Trophoblast cell (in vitro differentiated cells and primary cell): ENCODE measurements around the gene NRG2.

ENCODE experiments used
- DNase-seq, 2 donors: peaks; one replicate each; pipeline ENCODE4 v3.0.0-alpha.2; 2016
- H2AFZ ChIP-seq: 2 replicates; pipeline ENCODE4 v1.6.1; 2013; ENCODE audit warnings: low read length, moderate library complexity, mild to moderate bottlenecking; ENCODE audit not compliant: insufficient read depth, poor library complexity
- H2AK5ac ChIP-seq: 2 replicates; pipeline ENCODE4 v1.6.1; 2013; ENCODE audit warnings: mild to moderate bottlenecking, low read length
- H2BK120ac ChIP-seq: 2 replicates; pipeline ENCODE4 v1.6.1; 2013; ENCODE audit warnings: low read length, mild to moderate bottlenecking, moderate library complexity; ENCODE audit not compliant: insufficient read depth, poor library complexity
- H2BK12ac ChIP-seq: 2 replicates; pipeline ENCODE4 v1.6.1; 2013; ENCODE audit warnings: mild to moderate bottlenecking, low read length, moderate library complexity
- H2BK5ac ChIP-seq: 2 replicates; pipeline ENCODE4 v1.6.1; 2013; ENCODE audit warnings: low read length, low read depth, moderate library complexity, mild to moderate bottlenecking; ENCODE audit not compliant: poor library complexity
- H3K14ac ChIP-seq: 2 replicates; pipeline ENCODE4 v1.6.1; 2013; ENCODE audit warnings: mild to moderate bottlenecking, low read length
- H3K18ac ChIP-seq: 2 replicates; pipeline ENCODE4 v1.6.1; 2013; ENCODE audit warnings: mild to moderate bottlenecking, low read length
- H3K23ac ChIP-seq: 2 replicates; pipeline ENCODE4 v1.6.1; 2013; ENCODE audit warnings: low read length
- H3K27ac ChIP-seq: 2 replicates; pipeline ENCODE4 v1.5.1; 2013; ENCODE audit warnings: low read depth, mild to moderate bottlenecking, inconsistent platforms, low read length, moderate library complexity
- H3K27me3 ChIP-seq: 2 replicates; pipeline ENCODE4 v1.6.1; 2013; ENCODE audit warnings: inconsistent platforms, mild to moderate bottlenecking, low read length, moderate library complexity; ENCODE audit not compliant: insufficient read depth
- H3K36me3 ChIP-seq, 2 experiments: 1 replicate in 1 of 2; 2 replicates in 1 of 2; pipeline ENCODE4 v1.6.1; 2013; ENCODE audit warnings: low read length in 2 of 2, mild to moderate bottlenecking in 2 of 2, moderate library complexity in 1 of 2; ENCODE audit not compliant: insufficient read depth in 2 of 2, control insufficient read depth in 1 of 2
- H3K4ac ChIP-seq: 2 replicates; pipeline ENCODE4 v1.6.1; 2013; ENCODE audit warnings: low read depth, mild to moderate bottlenecking, low read length, moderate library complexity
- H3K4me1 ChIP-seq, 2 experiments: 1 replicate in 1 of 2; 2 replicates in 1 of 2; pipeline ENCODE4 v1.6.1; 2013; ENCODE audit warnings: low read length in 2 of 2, mild to moderate bottlenecking in 2 of 2, moderate library complexity in 1 of 2; ENCODE audit not compliant: insufficient read depth in 2 of 2, control insufficient read depth in 1 of 2
- H3K4me2 ChIP-seq: 2 replicates; pipeline ENCODE4 v1.6.1; 2013; ENCODE audit warnings: inconsistent platforms, mild to moderate bottlenecking, low read length, moderate library complexity
- H3K4me3 ChIP-seq: 2 replicates; pipeline ENCODE4 v1.5.1; 2013; ENCODE audit warnings: mild to moderate bottlenecking, low read depth, low read length, inconsistent platforms
- H3K79me1 ChIP-seq: one replicate; pipeline ENCODE4 v1.6.1; 2013; ENCODE audit warnings: low read length
- H3K79me2 ChIP-seq: 2 replicates; pipeline ENCODE4 v1.6.1; 2013; ENCODE audit warnings: low read length, mild to moderate bottlenecking; ENCODE audit not compliant: control insufficient read depth, insufficient read depth, poor library complexity
- H3K9ac ChIP-seq: 2 replicates; pipeline ENCODE4 v1.6.1; 2013; ENCODE audit warnings: mild to moderate bottlenecking, low read length
- H3K9me3 ChIP-seq: 2 replicates; pipeline ENCODE4 v1.6.1; 2013; ENCODE audit warnings: low read depth, mild to moderate bottlenecking, control low read depth, inconsistent platforms, low read length; ENCODE audit not compliant: insufficient read depth
- H4K12ac ChIP-seq: 2 replicates; pipeline ENCODE4 v1.6.1; 2013; ENCODE audit warnings: low read depth, mild to moderate bottlenecking, low read length, moderate library complexity
- H4K8ac ChIP-seq: 2 replicates; pipeline ENCODE4 v1.6.1; 2013; ENCODE audit warnings: low read depth, mild to moderate bottlenecking, low read length, moderate library complexity
- H4K91ac ChIP-seq: one replicate; pipeline ENCODE4 v1.6.1; 2013; ENCODE audit warnings: low read depth, mild to moderate bottlenecking, low read length, moderate library complexity
- WGBS: extraction: QIAGEN DNeasy Blood & Tissue Kit; methylation state at CpG from one replicate; pipeline ENCODE4 v1.1.7; 2013; ENCODE audit warnings: missing lambda C conversion rate; ENCODE audit not compliant: insufficient read length, insufficient coverage; ENCODE audit errors: extremely low coverage; 5-methylcytosine and 5-hydroxymethylcytosine counted together

The NRG2 gene

GRCh38 chr5:139842321-139842720 lies 200.8 kb downstream of the NRG2 start:
- Histone ChIP-seq H4K8ac (no peak overlapping the region), H3K79me1 (no peaks in the 10 kb centered on the region), H3K9me3 (peaks cover 4% of the 10 kb centered on the region), H4K91ac (no peak overlapping the region), H2AFZ (no peak overlapping the region), H3K4ac (no peak overlapping the region), H4K12ac (no peak overlapping the region), H3K14ac (no peak overlapping the region), H2AK5ac (no peak overlapping the region), H3K4me3 (no peak overlapping the region), H3K36me3 (no peaks in the 10 kb centered on the region), H3K27ac (no peak overlapping the region), H3K27me3 (peaks cover 20% of the 10 kb centered on the region), H3K9ac (no peak overlapping the region), H3K4me1 (no peaks in the 10 kb centered on the region), H3K79me2 (no peaks in the 10 kb centered on the region), H2BK120ac (no peak overlapping the region), H3K18ac (no peak overlapping the region), H2BK5ac (no peak overlapping the region), H3K23ac (no peak overlapping the region), H3K4me2 (no peak overlapping the region), H2BK12ac (no peak overlapping the region)
- WGBS = no CpG with 5 or more reads among the region's 7 CpGs
- no peak for DNase-seq

DNA sequence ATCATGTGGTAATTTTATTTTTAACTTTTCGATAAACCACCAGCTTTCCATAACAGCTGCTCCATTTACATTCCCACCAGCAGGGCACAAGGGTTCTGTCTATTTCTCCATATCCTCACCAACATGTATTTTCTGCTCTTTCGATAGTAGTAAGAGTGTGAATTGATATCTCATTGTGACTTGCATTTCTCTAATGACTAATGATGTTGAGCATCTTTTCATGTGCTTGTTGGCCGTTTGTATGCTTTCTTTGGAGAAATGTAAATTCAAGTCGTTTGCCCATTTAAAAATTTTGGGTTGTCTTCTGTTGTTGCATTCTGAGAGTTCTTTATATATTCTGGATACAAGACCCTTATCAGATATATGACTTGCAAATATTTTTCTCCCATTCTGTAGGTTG lies 201.6 kb downstream of the NRG2 start:
- Histone ChIP-seq H2AK5ac (no peak overlapping the region), H2AFZ (no peak overlapping the region), H2BK5ac (no peak overlapping the region), H3K4ac (no peak overlapping the region), H3K9ac (no peak overlapping the region), H3K9me3 (peaks cover 2% of the 10 kb centered on the region), H3K18ac (no peak overlapping the region), H3K79me1 (no peaks in the 10 kb centered on the region), H4K8ac (no peak overlapping the region), H3K27me3 (peaks cover 14% of the 10 kb centered on the region), H3K4me3 (no peak overlapping the region), H2BK120ac (no peak overlapping the region), H3K23ac (no peak overlapping the region), H3K4me1 (no peaks in the 10 kb centered on the region), H4K12ac (no peak overlapping the region), H3K79me2 (no peaks in the 10 kb centered on the region), H4K91ac (no peak overlapping the region), H3K4me2 (no peak overlapping the region), H3K27ac (no peak overlapping the region), H2BK12ac (no peak overlapping the region), H3K14ac (no peak overlapping the region), H3K36me3 (no peaks in the 10 kb centered on the region)
- no CpG with 5 or more reads among the region's 4 CpGs for WGBS
- no peak for DNase-seq

- no peak overlapping the region for H4K91ac ChIP-seq
- H3K79me1 ChIP-seq = no peaks in the 10 kb centered on the region
- H2AK5ac ChIP-seq = no peak overlapping the region
- no peak overlapping the region for H2BK5ac ChIP-seq
- H3K4ac ChIP-seq = no peak overlapping the region
- no peak overlapping the region for H3K18ac ChIP-seq
- H3K36me3 ChIP-seq = no peaks in the 10 kb centered on the region
- WGBS = no CpG with 5 or more reads among the region's 8 CpGs
- H4K12ac ChIP-seq = no peak overlapping the region
- no peaks in the 10 kb centered on the region for H3K4me1 ChIP-seq
- H3K23ac ChIP-seq = no peak overlapping the region
- no peak overlapping the region for H2AFZ ChIP-seq
- no peak overlapping the region for H3K4me2 ChIP-seq
- no peak overlapping the region for H2BK12ac ChIP-seq
- no peak overlapping the region for H3K9ac ChIP-seq
- no peak for DNase-seq
- H3K79me2 ChIP-seq = no peaks in the 10 kb centered on the region
- no peak overlapping the region for H3K14ac ChIP-seq
- H3K4me3 ChIP-seq = no peak overlapping the region
- H3K27ac ChIP-seq = no peak overlapping the region
- H3K9me3 ChIP-seq = peaks cover 2% of the 10 kb centered on the region
- no peak overlapping the region for H2BK120ac ChIP-seq
- peaks cover under 1% of the 10 kb centered on the region for H3K27me3 ChIP-seq
- H4K8ac ChIP-seq = no peak overlapping the region
These were observed 203.2 kb downstream of the NRG2 start for GRCh38 chr5:139839918-139840317.

DNA sequence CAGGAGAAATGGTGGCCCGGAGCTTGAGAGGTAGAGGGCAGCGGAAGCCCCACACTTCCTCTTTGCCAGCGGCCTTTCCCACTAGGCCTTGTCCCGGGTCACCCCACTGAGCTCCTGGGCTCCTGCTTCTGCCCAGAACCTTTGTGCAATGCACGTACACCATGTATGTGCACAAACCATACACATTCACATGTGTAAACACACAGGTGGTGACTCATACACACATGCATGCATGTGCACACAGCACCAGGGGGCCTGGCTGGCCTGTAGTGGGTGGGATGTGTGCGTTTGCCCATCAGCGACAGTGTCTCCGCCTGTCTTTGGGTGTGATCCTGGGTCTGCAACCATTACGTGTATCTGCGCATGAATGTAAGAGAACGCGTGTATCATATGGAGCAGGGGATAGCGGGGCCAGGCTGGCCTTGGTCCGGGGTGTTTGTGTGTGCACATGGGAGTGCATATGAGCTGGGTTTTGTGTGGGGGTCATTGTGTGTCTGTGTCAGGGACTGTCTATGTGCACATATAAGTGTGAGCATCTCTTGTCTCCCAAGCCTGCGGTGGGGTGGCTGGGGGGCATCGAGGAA lies 203.8 kb downstream of the NRG2 start:
- Histone ChIP-seq H3K9ac (no peak overlapping the region), H3K14ac (no peak overlapping the region), H3K4me3 (no peak overlapping the region), H4K8ac (no peak overlapping the region), H3K79me2 (no peaks in the 10 kb centered on the region), H2BK5ac (no peak overlapping the region), H2BK120ac (no peak overlapping the region), H3K27ac (no peak overlapping the region), H3K9me3 (peaks cover 2% of the 10 kb centered on the region), H3K79me1 (no peaks in the 10 kb centered on the region), H2AK5ac (no peak overlapping the region), H3K4me2 (no peak overlapping the region), H4K12ac (no peak overlapping the region), H2BK12ac (no peak overlapping the region), H3K23ac (no peak overlapping the region), H3K18ac (no peak overlapping the region), H2AFZ (no peak overlapping the region), H3K36me3 (no peaks in the 10 kb centered on the region), H3K4ac (no peak overlapping the region), H3K4me1 (no peaks in the 10 kb centered on the region), H3K27me3 (no peaks in the 10 kb centered on the region), H4K91ac (no peak overlapping the region)
- no peak for DNase-seq
- no CpG with 5 or more reads among the region's 16 CpGs for WGBS
